Vagina (tissue), 2 donors: Measurements from ENCODE around the gene IQGAP2.

ENCODE experiments used
- POLR2A ChIP-seq, 2 donors: fragments of 450-650 bp; IDR thresholded peaks; one replicate each; pipeline ENCODE4 v1.6.1; 2017; ENCODE audit warnings: antibody characterized with exemption in 2 of 2, mild to moderate bottlenecking in 2 of 2, moderate library complexity in 2 of 2
- TF ChIP-seq, protein P1 (sequence below), 3 experiments: fragments of 450-650 bp in 2 of 3; fragments of 200-600 bp in 1 of 3; sonication (generic) in 1 of 3; IDR thresholded peaks; one replicate each; pipeline ENCODE4 v1.5.1; 2017 to 2019; ENCODE audit warnings: antibody characterized with exemption in 3 of 3, mild to moderate bottlenecking in 2 of 3, moderate library complexity in 2 of 3

DNA sequence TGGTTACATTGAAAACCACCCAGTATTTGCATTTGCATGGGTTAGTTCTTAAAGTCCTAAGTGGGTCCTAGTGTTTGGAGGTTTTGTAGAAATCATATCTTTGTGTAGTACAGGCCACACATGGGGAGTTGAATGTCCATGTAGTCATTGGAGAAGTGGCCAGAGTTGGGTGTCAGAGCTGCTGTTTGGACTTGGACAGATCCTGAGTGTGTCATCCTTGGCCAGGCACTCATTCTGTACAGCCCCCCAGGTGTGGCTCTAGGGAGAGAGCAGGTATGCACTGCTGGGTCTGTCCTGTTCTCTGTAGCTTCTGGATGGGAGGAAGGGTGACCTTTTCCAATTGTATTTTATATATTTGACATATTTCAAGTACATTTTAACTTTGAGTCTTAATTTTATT is 82.4 kb downstream of the IQGAP2 start:
- TF ChIP-seq, protein P1, sequence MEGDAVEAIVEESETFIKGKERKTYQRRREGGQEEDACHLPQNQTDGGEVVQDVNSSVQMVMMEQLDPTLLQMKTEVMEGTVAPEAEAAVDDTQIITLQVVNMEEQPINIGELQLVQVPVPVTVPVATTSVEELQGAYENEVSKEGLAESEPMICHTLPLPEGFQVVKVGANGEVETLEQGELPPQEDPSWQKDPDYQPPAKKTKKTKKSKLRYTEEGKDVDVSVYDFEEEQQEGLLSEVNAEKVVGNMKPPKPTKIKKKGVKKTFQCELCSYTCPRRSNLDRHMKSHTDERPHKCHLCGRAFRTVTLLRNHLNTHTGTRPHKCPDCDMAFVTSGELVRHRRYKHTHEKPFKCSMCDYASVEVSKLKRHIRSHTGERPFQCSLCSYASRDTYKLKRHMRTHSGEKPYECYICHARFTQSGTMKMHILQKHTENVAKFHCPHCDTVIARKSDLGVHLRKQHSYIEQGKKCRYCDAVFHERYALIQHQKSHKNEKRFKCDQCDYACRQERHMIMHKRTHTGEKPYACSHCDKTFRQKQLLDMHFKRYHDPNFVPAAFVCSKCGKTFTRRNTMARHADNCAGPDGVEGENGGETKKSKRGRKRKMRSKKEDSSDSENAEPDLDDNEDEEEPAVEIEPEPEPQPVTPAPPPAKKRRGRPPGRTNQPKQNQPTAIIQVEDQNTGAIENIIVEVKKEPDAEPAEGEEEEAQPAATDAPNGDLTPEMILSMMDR (IDR thresholded peaks at IDR 0.05) = no peak
- no peak for TF ChIP-seq POLR2A (IDR thresholded peaks at IDR 0.05)
